ENCODE data around the gene CREBZF.

The CREBZF gene, protein sequence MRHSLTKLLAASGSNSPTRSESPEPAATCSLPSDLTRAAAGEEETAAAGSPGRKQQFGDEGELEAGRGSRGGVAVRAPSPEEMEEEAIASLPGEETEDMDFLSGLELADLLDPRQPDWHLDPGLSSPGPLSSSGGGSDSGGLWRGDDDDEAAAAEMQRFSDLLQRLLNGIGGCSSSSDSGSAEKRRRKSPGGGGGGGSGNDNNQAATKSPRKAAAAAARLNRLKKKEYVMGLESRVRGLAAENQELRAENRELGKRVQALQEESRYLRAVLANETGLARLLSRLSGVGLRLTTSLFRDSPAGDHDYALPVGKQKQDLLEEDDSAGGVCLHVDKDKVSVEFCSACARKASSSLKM

DNA sequence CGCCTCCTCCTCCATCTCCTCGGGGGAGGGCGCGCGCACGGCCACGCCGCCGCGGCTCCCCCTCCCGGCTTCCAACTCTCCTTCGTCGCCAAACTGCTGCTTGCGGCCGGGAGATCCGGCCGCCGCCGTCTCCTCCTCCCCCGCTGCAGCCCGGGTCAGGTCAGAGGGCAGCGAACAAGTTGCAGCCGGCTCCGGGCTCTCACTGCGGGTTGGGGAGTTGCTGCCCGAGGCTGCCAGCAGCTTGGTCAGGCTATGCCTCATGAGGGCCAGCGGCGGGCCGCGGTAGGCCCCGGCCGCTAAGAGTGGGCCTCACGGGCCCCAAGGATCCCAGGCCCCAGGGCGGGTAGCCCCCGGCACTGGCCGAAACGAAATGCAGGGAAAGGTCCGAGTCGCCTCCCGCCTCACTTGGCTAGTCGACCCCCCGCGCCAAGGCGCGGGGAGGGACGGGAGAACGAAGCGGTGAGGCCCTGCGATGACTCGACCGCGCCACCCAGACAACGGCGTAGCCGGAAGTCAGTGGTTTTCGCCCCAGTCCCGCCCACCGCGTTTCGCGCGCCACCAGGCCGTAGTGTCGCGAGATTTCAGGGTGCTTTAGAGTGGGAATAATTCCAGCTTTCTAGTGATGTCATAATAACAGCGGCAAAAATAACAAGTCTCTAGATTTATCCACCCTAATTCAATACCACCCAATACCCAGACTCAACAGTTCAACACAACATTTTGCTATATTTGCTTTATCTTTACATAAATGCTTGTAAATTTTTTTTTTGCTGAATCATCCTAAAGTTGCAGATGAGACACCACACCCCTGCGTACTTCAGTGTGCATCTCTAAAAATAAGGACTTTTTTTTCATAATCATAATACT lies at the start of gene CREBZF:
Gene CREBZF (minus strand): TSS at position 515 of the 867 bp plus-strand sequence. CDS start 254 bp downstream, at position 261.
- DNase-seq (ENCODE audit: low read depth in 2 of 3, low spot score in 2 of 3), result peak; percentile 85 to 97 (median 89)

GRCh38 chr11:85712953-85713352 lies 48.0 kb upstream of the CREBZF start:
- DNase-seq (ENCODE audit: low read depth in 2 of 3, low spot score in 2 of 3), result no peak

DNA sequence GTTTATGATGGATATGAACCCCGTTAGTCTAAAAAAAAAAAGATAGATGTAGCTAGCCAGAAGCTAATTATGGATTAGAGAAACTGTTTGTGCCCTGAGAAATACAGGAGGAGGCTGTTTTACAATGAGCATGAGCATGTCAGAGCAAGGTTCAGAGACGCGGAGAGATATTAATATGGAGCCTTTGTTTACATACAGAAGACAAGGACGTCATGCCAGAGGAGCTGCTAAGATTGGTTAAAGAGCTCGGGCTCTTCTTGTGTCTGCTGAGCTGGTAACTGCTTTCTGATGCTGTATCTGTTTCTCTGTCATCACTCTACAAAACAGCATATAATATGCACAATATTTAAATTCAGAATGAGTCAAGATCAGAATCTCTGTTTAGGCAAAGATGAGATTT lies 46.0 kb upstream of the CREBZF start:
- DNase-seq (ENCODE audit: low read depth in 2 of 3, low spot score in 2 of 3), result no peak

- no peak for DNase-seq (ENCODE audit: low read depth in 2 of 3, low spot score in 2 of 3)
Observed at GRCh38 chr11:85709941-85710702, 45.2 kb upstream of the CREBZF start.

DNA sequence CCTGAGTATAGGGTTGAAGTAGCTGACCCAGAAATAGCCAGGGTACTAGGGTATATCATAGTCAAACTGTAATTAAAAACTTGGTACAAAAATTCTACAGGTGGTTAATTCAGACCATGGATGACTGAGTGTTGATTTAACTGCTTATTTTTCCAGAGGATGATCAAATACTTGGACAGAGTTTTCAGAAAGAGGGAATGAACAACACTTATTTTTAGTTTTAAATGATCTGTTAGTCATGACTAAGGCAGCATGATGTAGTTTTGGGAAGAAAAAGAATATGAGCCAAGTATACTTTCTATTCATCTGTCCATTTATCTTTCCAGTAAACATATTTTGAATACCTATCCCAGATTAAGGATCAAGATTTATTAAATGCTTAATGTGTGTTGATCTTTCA lies 40.9 kb upstream of the CREBZF start:
- no peak for DNase-seq (ENCODE audit: low read depth in 2 of 3, low spot score in 2 of 3)

DNA sequence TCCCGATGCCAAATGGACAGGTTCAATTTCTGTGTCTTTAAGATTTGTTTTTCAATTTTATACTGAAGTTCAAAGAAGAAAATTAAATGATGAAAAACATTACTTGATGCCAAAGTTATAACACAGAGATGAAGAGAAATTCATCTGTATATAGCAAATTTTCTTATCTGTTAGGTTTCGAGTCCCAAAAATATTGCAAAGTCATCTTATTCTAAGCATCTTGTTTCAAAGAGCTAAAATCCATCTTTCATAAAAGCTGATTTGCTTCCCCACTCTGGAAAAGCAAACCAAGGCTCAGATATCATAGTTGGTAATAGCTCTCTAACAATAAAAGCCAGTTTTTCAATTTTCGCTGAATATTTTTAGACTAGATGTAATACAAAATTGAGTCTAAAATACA lies 40.0 kb upstream of the CREBZF start:
- no peak for DNase-seq (ENCODE audit: low read depth in 2 of 3, low spot score in 2 of 3)

GRCh38 chr11:85699957-85700741 lies 35.2 kb upstream of the CREBZF start:
- DNase-seq (ENCODE audit: low read depth in 2 of 3, low spot score in 2 of 3), result no peak

DNA sequence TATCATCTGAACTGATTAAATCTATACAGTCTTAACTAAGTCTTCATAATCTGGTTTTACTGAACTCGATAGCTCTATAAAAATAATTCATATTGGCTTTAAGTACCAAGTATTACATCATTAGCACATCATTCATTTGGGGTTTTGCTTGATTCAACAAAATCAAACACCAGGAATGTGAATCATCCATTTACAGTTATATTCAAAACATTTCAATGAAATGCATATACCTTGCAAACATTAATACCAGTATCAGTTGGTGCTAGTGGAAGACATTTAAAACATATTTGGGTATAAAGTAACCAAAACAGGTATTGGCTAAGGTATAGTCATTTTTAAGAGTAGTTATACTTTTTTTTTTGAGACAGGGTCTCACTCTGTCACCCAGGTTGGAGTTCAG lies 33.3 kb upstream of the CREBZF start:
- no peak for DNase-seq (ENCODE audit: low read depth in 2 of 3, low spot score in 2 of 3)

DNA sequence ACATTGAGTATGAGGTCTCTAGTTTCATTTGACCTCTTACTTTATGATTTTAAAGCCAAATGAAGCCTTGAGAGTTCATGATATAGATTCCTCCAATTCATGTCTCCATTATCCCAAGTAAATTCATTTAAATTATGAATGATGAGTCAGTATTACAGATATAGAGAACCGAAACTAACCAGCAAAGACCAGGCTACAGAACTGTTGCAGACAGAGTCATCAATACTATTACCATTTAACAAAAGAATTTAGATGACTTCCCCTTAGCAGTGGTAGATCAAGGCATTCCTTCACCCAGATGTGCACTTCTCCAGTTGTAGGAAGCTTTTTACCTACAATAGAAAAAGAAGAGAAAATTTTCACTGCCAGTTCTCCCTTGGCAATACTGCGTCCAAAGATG lies 32.8 kb upstream of the CREBZF start:
- DNase-seq (ENCODE audit: low read depth in 2 of 3, low spot score in 2 of 3), result no peak

- DNase-seq (ENCODE audit: low read depth in 2 of 3, low spot score in 2 of 3), result no peak
Observed at GRCh38 chr11:85695546-85695945, 30.6 kb upstream of the CREBZF start.

- no peak for DNase-seq (ENCODE audit: low read depth in 2 of 3, low spot score in 2 of 3)
Observed at GRCh38 chr11:85694385-85694980, 29.6 kb upstream of the CREBZF start.

- DNase-seq (ENCODE audit: low read depth in 2 of 3, low spot score in 2 of 3), result no peak
Observed at GRCh38 chr11:85685820-85686459, 21.0 kb upstream of the CREBZF start, which contains the start of gene CCDC89. TSS of gene CCDC89 (minus strand) at chr11:85686195. CDS start at chr11:85686130, 65 bp downstream.

DNA sequence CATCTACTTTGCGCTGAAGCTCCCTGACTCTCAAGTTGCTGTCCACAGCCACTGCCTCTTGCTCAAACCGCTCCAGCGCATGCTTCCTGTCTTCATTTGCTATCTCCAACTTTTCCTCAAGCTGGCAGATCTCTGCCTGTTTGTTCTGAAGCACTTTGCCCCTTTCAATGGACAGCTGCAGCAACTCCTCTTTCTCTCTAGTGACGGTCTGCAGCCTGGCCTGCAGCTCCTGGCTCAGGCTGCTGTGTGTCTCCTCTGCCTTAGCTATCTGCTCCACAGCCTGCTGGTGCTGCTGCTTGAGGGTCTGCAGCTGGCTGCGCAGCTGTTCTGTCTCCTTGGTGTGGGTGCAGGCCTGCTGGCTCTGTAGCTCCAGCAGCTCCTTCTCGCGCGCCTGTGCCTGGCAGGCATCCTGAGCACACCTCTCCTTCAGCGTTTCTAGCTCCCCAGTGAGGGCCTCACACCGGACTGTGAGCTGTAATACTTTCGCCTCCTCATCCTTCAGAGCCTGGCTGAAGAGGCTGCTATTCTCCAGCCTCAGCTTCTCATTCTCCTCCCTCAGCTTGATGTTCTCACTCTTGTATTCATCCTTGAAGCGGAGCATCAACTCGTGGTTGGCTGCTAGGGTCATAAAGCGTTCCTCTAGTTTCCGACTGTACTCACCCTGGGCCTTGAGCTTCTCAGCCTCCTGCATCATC lies 20.3 kb upstream of the CREBZF start:
- no peak for DNase-seq (ENCODE audit: low read depth in 2 of 3, low spot score in 2 of 3)

DNA sequence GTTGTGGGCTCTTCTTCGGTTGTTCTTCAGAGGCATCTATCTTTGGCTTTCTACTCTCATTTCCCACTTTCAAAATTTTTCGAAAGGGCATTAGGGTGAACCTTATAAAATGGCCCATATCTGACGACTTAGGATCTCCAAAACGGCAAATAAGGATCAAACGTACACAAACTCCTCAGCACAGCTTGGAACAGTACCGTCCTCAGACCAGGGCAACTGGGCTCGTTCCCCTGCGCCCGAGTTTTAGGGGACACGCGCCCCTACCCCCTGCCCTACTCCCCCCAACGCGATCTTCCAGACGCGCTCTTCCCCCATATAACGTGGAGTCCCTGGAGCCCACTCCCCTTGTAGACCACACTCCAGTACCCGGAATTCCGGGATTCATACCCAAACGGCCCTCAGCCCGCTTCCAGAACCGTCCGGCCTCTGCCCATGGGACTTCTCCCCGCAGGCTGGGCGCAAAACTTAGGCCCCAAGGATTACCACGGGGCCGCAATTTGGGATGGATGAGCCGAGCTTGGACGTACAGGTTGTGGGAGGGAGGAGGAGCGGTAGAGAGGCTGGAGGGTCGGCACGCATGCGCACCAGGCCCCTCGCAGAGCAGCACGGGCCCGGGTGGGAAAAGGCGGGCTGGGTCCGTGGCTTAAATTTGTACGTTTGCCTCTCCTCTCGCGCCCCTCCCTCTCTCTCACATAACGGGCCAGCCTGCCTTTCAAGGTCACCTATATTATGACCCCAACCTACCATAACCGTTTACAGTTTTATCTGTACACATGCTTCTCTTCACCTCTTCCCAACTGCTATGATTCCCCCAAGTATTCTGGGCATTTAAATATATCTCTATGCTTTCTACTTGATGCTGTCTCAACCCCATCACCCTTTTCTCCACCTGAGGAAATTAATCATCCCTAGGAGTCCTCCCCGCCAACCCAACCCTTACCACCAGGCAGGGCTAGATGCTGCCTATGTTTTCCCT lies 17.7 kb upstream of the CREBZF start:
- DNase-seq (ENCODE audit: low read depth in 2 of 3, low spot score in 2 of 3), result peak; percentile 45 to 49 (median 47)

- no peak for DNase-seq (ENCODE audit: low read depth in 2 of 3, low spot score in 2 of 3)
Observed at GRCh38 chr11:85680897-85681296, 16.0 kb upstream of the CREBZF start.

DNA sequence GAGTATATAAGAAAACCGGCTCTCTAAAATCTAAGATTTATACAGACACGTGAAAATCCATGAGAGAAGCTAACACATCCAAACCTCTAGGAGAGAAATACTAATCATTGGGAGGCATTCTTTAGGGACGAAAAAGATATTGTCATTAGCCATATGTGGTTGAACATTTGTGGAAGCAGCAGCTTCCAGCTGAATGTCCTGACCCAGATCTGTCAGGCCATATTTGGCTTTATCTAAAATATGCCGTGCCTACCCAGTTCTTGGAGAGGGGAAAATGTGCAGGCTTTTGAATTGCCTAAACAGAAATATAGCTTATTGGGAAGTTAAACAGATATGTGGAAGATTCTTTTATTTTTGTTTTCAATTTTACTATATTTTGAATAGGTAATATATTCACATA lies 14.6 kb upstream of the CREBZF start:
- no peak for DNase-seq (ENCODE audit: low read depth in 2 of 3, low spot score in 2 of 3)

DNA sequence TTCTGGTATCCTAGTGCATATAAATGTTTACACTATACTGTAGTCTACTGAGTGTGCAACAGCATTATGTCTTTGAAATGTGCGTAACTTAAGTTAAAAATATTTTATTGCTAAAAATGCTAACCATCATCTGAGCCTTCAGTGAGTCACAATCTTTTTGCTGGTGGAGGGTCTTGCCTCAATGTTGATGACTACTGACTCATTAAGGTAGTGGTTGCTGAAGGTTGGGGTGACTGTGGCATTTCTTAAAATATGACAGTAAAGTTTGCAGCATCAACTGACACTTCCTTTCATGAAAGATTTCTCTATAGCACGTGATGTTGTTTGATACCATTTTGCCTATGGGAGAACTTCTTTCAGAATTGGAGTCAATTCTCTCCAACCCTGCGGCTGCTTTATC lies 8.5 kb upstream of the CREBZF start:
- no peak for DNase-seq (ENCODE audit: low read depth in 2 of 3, low spot score in 2 of 3)

Data from activated CD8-positive, alpha-beta memory T cell treated with anti-CD3 and anti-CD28 coated beads for 48 hours (primary cell).